GM10266 (cell line): Measurements from ENCODE around the gene ELMO1.
"Not testable (repeated sequence)": the region's sequence is repeated elsewhere in the genome, so short reads cannot be mapped to it uniquely, and the experiment has no call there.

Experiments used
- DNase-seq: peaks from one replicate; pipeline ENCODE4 v3.0.0; 2012; ENCODE audit errors: extremely low spot score
- CTCF ChIP-seq: IDR thresholded peaks from 2 replicates; pipeline ENCODE4 v1.5.1; 2012; ENCODE audit warnings: mild to moderate bottlenecking, low read depth; ENCODE audit not compliant: control insufficient read depth, insufficient read depth; ENCODE audit errors: missing control alignments

Gene ELMO1

GRCh38 chr7:36977878-36978277, 470.8 kb downstream of the ELMO1 start:
- DNase-seq, result no peak
- no peak for TF ChIP-seq CTCF

GRCh38 chr7:36973534-36973933, 475.1 kb downstream of the ELMO1 start:
- not testable (repeated sequence) for DNase-seq

GRCh38 chr7:36972140-36972518, 476.5 kb downstream of the ELMO1 start:
- DNase-seq, result no peak
- no peak for TF ChIP-seq CTCF

- TF ChIP-seq CTCF, result no peak
- no peak for DNase-seq
These were observed 477.0 kb downstream of the ELMO1 start for GRCh38 chr7:36971515-36972139.

GRCh38 chr7:36970551-36971514, 477.8 kb downstream of the ELMO1 start:
- DNase-seq, result no peak
- TF ChIP-seq CTCF, result no peak

- TF ChIP-seq CTCF, result no peak
- DNase-seq, result no peak
These were observed 479.3 kb downstream of the ELMO1 start for GRCh38 chr7:36969376-36969775.

- DNase-seq, result no peak
- peak; percentile 40 for TF ChIP-seq CTCF
These were observed 481.3 kb downstream of the ELMO1 start for GRCh38 chr7:36967387-36967786.
